GM20431 (cell line): ENCODE measurements around the gene MYO18B.

Experiments used
- in situ Hi-C: fragments of 300-500 bp; cut with MseI, MboI; formaldehyde crosslinking; loops from one replicate; pipeline ENCODE4 v1.15.0; 2020; ENCODE audit warnings: low sequenced_read_pairs; ENCODE audit not compliant: unreplicated experiment

Gene MYO18B

GRCh38 chr22:25800766-25801165 lies 58.8 kb downstream of the MYO18B start:
- in situ Hi-C loops = no loop called here

GRCh38 chr22:25802018-25802417 lies 60.0 kb downstream of the MYO18B start:
- in situ Hi-C loops = no loop called here

GRCh38 chr22:25804676-25805075 lies 62.7 kb downstream of the MYO18B start:
- in situ Hi-C loops = no loop called here

GRCh38 chr22:25806579-25806978 lies 64.6 kb downstream of the MYO18B start:
- in situ Hi-C loops = no loop called here

- in situ Hi-C loops = no loop called here
These were observed 72.7 kb downstream of the MYO18B start for GRCh38 chr22:25814685-25815084.

GRCh38 chr22:25815561-25815960 lies 73.6 kb downstream of the MYO18B start:
- in situ Hi-C loops = no loop called here

GRCh38 chr22:25816522-25817059 lies 74.6 kb downstream of the MYO18B start:
- in situ Hi-C loops = no loop called here

- in situ Hi-C loops = no loop called here
These were observed 75.3 kb downstream of the MYO18B start for GRCh38 chr22:25817092-25817943.

- in situ Hi-C loops = no loop called here
These were observed 76.6 kb downstream of the MYO18B start for GRCh38 chr22:25818541-25818940.

GRCh38 chr22:25822344-25822743 lies 80.4 kb downstream of the MYO18B start:
- in situ Hi-C loops = no loop called here

- in situ Hi-C loops = no loop called here
These were observed 81.3 kb downstream of the MYO18B start for GRCh38 chr22:25823276-25823675.

GRCh38 chr22:25824828-25825423 lies 82.9 kb downstream of the MYO18B start:
- in situ Hi-C loops = no loop called here

GRCh38 chr22:25827415-25827814 lies 85.4 kb downstream of the MYO18B start:
- in situ Hi-C loops = no loop called here

- in situ Hi-C loops = no loop called here
These were observed 86.4 kb downstream of the MYO18B start for GRCh38 chr22:25828422-25828821.

GRCh38 chr22:25829237-25829636 lies 87.2 kb downstream of the MYO18B start:
- in situ Hi-C loops = no loop called here

- in situ Hi-C loops = no loop called here
These were observed 88.1 kb downstream of the MYO18B start for GRCh38 chr22:25829808-25830777.

GRCh38 chr22:25833091-25833490 lies 91.1 kb downstream of the MYO18B start:
- in situ Hi-C loops = no loop called here

GRCh38 chr22:25833676-25834075 lies 91.7 kb downstream of the MYO18B start:
- in situ Hi-C loops = no loop called here

GRCh38 chr22:25834490-25834889 lies 92.5 kb downstream of the MYO18B start:
- in situ Hi-C loops = no loop called here

GRCh38 chr22:25835348-25835747 lies 93.4 kb downstream of the MYO18B start:
- in situ Hi-C loops = no loop called here
